HG03135 (cell line): ENCODE measurements around the gene TNFRSF14.

Experiments used
- ATAC-seq: cut with Tn5 transposase; IDR thresholded peaks from one replicate; pipeline ENCODE4 v1.9.1; 2021; ENCODE audit warnings: mild to moderate bottlenecking, moderate library complexity; ENCODE audit not compliant: unreplicated experiment

Gene TNFRSF14

DNA sequence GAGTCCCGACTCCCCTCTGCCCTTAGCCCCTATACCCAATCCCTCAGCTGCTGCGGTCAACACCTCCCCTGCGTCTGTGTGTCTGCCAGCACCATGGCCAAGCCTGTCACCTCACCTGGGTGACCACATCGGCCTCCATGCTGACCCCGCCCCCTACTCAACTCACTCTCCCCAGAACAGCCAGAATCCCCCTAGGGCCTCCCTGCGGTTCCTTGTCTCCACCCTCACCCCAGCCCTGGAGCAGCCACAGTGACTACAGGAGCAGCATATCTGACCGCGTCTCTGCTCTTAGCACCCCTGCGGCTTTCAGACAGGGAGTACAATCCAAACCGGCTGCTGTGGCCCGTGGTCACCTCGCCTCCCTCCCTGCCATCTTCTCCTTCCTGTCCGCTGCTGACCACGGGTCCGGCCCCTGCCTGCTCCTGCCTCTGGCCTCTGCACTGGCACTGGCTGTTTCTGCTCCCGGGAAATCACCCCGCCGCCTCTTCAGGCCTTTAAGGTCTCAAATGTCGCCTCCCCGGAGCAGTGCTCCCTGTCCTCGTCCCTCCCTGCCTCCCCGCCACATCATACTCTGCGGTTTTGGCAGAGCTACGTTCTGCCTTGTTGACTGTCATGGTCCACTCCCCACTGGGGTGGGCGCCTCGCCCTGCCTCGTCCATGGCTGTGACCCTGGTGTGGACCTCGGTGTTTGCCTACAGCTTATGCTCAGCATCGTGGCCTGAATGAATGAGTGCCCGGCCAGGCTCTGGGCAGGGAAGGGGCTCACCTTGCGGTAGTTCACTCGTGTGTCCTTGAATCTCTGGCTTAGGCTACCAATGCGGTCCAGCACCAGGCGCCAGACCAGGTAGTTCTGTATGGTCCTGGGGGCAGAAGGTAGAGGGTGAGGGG, 41.5 kb downstream of the TNFRSF14 start:
- ATAC-seq = no peak

DNA sequence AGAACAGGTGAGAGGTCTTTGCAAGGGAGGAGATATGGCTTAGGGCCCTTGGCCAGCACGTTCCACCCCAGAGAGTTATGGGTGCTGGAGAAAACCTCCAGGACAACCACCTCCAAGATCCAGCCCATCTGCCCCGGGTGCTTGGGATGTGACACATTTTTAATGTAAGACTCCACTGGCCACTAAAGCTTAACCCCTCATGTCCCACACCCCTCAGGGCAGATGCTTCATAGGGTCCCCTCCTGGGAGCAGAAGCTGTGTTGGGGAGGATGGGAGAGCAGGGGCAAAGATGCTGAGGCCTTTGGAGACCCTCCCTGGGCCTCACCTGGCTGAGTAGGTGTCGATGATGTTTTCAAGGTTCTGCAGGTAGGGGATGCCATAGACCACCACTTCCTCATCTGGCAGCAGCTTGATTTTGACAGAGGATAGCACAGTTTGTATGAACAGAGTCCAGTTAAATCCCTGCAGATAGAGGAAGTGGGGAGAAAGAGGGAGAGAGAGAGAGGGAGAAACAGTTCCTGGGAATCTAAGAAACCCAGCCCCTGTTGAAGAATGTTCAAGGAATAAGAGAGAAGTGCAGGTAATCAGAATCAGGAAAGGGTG, 42.3 kb downstream of the TNFRSF14 start:
- no peak for ATAC-seq

DNA sequence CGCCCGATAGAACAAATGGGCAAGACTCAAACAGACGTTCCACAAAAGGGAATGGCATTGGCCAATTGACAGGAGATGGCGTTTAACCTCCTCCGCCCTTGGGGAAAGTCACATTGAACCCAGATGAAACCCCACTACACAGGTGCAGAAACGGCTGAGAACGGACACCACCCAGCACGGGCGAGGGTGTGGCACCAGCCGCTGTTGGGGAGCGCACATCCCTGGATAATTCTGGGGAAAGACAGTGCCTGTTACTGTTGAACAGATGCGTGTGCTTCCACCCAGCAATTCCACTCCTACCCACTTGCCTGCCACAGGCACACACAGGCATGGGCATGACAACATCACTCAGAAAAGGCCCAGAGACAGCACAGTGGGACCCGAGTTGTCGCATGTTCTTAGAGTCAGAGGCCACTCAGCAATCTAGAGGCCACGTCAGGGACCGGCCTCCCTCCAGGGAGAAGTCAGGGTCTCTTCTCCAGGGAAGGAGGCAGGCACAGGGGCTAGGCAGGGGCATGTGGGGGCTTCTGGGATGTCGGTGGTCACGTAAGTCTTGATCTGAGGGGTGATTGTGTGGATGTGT, 45.6 kb downstream of the TNFRSF14 start:
- ATAC-seq = no peak

DNA sequence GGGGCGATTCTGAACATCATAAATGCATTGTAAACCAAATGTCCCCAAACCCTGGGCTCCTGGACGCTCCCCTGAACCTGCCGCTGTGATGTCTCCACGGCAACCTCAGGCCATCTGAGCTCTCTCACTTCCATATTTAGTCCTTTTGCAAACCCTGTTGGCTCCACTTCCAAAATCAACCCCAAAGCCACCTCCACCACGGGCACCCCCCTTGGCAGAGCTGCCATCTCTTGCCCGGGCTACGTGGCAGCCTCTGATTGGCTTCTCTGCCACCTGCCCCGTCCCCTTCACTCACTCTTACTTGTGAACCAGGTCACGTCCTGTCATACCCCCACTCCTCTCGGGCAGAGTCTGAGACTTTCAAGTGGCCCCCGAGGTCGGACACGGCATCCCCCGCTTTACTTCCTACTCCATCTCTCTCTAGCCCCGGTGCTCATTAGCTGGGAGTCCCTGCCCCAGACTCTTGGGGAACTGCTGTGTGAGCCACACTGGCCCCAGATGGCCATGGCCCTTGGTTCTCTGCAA, 46.2 kb downstream of the TNFRSF14 start:
- no peak for ATAC-seq

DNA sequence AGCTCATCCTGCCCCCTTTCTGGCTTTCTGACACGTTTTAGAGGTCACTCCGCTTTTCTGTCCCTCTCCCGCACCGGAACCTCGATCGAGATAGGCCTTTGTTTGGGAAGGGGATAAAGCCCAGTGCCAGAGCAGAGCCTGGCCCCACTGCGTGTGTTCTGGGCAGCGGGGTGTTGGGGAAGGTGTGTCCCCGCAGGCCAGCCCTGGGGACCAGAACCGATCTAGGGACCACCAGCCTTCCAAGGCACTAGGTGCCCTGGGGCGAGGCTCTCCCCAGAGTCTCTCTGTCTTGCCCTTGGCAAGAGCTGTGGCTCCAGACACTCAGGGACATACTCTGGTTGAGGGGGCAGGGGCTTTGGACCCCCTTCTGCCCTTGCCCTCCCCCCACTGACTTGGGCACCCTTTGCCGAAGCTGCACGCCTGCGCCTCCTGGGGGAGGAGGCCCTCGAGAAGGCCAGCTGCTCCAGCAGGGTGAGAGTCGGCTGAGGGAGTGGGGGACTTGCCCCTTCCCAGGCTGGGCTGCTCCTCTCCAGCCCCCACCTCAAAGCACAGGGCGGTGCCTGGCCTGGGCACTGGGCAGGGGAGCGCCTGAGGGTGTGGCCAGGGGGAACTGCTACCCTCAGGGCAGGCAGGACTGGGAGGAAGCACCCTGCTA, 46.8 kb downstream of the TNFRSF14 start:
- ATAC-seq = no peak

DNA sequence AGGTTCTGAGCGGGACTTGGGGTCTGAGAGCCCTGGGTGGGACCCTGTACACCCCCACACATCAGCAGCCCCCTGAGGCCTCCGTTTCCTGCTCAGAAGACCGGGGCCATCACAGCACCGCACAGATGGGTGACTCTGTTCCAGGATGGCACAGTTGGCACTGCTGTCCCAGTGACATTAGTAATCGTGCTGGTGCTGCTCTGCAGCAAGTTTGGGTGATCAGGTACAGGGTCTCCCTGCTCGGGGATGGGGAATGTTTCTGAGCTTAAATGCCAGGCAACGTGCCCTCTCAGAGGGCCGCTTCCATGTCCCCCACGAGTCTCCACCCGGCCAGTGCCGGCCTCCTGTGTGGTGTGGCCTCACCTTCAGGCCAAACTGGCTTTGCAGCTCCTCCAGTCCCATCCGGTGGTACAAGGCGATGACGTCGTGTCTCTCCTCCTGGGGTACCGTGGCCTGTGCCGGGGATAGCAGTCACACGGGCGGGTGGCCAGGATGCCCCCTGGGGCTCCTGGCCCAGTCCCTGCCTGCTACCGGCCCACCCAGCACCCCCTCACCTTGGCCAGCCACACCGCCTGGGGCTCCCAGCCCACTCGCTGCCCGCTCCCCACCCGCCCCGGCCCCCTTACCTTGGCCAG, 47.5 kb downstream of the TNFRSF14 start:
- no peak for ATAC-seq

DNA sequence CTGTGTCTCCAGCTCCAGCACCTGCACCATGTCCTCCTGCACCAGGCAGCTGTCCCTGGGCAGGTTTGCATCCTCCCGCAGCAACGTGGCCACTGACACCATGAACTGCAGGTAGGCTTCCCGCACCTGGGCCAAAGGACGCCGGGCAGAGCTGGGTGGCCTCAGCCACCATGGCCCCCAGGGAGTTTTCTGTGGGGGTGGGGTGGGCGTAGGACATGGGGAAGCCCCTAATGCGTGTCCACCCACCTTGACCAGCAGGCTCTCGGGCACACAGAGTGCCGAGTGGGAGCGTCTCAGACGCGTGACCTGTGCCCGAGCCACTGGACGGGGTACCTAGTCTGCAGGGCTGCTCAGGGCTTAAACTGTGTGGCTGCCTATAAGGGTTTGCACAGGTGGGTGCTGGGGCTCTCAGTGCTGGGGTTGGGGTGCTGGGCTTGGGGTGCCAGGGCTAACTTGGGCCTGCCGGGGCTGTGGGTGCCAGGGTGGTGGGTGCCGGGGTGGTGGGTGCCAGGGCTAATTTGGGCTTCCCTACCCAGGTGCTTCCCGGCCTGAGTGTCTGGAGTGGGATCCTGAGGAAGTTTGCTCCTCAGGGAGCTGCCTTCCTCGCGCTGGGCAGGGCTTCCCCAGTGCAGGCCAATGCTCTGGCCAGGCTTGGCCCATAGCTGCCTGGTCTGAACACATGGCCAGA, 48.1 kb downstream of the TNFRSF14 start:
- ATAC-seq = no peak

DNA sequence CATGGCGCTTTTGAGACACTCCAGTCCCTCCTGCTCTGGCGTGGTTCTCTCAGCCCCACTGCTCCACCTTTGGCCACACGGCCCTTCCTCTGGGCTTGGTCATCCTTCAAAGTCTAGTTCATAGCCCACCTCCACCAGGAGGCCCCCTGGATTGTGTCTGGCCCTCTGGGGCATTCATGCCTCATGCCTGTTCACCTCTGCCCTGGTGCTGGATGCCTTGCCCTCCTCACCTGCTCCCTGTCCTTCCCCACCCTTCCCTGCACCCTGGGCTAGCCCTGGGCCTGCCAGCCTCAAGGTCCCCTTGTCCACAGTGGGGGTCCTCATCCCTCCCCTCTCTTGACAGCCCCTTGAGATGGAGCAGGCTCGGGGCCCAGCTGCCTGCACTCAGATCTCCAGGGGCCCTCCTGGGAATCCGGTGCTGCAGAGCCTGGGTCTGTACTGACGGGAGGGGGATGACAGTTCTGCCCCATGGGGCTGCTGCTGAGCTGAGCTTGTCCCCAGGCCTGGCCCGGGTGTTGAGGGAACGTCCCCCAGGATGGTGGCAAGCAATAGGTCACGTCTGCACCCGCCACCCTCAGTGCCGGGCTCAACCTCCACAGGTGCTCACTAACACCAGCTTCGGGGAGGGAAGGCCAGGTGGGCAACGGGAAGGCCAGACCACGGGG, 48.8 kb downstream of the TNFRSF14 start:
- no peak for ATAC-seq

DNA sequence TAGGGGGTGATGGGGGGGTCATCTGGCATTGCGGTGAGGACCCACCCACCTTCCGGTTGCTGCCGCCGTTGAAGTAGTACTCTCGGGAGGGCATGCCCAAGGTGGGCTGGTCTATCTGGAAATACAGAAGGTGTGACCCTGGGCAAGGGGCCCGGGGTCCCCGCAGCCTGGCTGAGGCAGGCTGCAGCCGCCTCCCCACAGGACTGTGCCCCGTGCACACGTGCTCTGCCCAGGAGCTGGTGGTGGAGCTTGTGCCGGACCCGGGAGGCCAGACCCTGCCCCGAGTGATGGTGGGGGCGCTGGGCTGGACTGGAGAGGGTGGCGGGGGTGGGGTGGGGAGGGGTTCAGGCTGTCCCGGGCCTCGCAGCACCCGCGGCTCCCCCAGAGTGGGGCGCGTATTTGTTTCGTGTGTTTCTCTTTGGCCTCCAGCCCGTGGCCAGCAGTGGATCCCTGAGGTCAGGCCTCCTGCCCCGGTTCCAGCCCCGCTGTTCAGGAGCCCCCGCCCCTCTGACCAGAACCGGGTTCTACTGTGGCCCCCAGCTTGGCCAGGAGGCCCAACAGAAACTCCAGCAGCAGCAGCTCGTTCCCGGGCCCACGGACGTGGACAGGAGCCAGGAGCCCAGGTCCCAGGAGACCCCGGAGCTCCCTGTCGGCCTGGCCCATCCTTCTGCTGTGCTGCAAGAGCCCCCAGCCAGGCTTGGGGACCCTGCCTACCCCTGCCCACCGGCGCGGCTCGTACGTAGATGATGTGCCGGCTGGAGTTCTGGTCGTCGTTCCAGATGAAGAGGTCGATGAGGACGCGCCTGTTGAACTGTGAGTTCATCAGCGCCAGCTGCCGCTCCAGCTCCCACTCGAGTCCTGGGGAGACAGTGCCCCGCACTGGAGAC, 49.6 kb downstream of the TNFRSF14 start:
- no peak for ATAC-seq

DNA sequence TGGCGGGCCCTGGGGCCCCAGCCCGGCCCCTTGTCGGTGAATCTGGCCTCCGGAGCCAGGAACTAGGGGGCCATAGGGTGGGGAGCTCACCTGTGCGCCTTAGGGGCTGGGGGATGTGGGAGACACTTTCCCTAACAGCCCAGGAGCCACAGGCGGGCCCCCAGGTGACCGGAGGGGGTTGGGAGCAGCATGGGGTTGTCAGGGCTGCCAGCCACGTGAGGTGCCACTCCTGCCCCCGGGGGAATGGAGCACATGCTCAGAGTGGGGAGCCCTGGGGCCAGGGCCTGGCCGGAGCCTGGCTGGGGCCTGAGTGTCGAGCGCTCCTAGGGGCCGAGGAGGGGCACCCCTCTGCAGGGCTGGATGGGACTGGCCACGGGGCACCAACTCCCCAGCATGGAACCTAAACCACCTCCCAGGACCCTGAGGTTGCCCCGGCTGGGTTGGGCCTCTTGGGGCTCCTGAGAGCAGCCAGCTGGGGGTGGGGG, 50.3 kb downstream of the TNFRSF14 start:
- ATAC-seq = no peak

DNA sequence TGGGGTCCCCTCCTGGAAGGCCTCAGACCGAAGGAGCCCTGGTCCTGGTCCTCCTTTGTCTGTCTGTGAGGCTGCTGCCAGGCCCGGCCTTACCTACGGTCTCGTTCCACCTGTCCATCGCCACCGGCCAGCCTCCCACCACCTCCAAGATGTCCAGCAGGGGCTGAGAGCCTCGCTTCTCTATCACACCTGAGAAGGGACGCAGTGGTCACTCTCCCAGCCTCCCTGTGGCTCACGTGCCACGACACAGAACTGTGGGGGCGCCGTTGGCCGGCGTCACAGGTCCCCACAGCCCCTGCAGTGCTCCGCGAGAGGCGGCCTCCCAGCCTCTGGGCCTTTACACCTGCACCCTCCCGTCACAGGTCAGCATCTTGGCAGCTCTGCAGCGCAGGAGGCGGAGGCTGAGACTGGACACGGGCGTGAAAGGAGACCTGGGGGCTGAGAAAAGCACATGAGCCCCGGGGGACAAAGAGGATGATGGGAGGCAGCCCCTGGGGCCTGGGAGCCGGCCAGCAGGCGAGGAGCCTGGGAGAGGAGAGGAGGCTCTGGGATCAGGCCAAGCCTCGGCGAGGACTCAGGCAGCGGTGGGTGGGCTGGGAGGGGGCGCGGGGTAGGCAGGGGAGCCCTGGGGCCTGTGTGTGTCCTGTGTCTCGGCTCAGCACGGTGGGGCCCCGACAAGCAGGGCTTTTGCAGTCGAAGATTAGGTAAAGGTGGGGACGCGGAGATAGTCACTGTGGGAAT, 50.9 kb downstream of the TNFRSF14 start:
- ATAC-seq = no peak

DNA sequence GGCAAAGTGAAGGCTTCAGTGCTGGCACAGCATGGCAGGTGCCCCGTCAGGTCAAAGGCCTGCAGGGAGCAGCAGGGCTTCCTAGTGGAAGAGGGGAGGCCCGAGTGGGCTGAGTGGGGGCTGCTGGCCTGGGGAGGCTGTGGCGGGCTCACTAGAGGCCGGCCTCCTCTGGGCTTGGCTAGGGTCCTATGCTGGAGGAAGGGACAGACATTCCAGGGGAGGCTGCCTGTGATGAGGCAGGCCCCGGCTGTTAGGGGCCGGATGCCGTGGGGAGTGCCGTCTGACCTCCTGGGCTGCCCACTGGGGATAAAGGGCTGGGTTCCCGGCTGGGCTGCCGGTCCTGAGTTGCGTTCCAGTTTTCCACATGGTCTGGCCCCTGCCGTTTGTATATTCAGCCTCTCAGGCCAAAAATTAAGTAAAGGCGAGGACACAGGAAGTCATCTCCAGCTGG, 51.5 kb downstream of the TNFRSF14 start:
- ATAC-seq = no peak

DNA sequence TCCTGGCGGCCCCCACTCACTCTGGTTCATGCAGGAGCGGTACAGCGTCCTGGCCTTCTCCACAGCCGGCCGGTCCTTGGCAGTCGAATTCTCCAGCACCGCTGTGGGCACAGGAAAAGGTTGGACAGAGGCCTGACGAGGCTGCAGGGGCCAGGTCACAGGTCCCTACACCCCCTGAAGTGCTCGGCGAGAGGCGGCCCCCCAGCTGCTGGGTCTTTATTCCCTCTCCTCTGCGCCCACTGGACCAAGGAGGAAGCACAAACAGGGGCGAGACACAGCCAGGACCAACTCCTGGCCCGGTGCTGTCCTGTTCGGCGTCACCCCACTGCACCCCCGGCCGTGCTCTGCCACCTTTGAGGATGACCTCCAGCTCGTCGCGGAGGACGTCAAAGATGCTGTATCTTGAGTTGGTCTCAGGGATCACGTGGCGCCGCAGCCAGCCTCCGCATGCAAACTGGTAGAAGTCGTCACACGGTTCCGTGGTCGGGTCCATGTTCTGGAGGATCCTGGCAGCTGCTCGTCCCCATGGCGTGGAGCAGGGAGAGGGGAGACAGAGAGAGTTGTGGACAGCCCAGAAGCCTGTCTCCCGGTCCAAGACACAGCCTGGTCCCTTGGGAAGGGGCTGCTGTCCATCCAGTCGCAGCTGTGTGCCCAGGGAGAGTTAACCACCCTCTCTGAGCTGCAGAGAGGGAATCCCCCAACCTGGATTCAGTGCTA, 53.3 kb downstream of the TNFRSF14 start:
- no peak for ATAC-seq

DNA sequence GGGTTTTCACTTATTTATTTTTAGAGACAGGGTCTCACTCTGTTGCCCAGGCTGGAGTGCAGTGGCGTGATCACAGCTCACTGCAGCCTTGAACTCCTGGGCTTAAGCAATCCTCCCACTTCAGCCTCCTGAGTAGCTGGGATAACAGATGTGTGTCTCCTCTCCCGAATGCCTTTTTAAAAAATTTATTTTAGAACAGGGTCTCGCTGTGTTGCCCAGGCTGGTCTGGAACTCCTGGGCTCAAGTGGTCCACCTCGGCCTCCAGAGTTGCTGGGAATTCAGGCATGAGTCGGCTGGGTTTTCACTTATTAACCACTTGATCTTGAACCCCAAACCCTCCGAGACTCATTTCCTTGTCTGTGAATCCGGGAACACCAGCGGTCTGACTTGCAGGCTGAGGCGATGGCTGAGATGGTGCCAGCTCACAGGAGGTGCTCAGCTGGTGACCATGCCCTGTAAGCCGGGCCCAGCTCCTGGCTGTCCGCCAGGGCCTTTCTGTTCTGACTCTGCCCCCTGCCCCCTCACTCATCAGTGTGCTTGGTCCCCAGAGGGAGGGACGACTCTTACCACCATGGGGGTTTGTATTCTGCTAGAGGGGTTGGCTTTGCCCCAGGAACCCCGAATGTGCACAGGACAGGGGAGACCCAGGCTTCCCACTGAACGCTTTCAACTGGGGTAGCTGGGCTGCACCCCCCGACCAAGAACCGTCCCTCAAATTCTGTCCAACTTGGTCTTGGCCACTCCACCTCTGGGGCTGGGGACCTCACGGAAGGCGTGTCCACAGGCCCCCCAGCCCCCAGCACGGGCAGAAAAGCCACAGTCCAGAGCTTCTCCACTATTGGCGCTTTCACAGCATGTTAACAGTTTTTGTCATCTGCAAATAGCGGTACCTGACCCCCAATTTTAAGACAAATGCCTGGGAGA, 54.1 kb downstream of the TNFRSF14 start:
- no peak for ATAC-seq

DNA sequence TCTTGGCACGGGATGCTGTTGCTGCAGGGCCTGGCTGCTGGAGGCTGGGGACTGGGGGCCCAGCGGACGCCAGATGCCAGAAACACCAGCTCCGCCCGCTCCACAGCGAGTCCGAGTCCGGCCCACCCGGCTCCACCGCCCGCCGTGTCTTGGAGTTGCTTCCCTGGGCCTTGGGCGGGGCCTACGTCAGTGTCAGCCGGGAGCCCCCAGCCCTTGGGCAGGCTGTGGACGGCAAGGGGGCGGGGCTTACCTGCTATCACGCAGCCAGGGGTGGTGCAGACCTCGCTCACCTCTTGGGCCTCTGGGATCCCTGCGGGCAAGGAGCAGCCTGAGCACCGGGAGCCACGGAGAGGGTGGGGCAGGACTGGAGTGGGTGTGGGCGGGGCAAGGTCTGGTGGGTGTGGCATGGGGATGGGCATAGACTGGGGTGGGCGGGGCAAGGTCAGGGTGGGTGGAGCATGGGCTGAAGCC, 54.9 kb downstream of the TNFRSF14 start:
- ATAC-seq = no peak
